ENCODE data around the gene FAM53A.

DNA sequence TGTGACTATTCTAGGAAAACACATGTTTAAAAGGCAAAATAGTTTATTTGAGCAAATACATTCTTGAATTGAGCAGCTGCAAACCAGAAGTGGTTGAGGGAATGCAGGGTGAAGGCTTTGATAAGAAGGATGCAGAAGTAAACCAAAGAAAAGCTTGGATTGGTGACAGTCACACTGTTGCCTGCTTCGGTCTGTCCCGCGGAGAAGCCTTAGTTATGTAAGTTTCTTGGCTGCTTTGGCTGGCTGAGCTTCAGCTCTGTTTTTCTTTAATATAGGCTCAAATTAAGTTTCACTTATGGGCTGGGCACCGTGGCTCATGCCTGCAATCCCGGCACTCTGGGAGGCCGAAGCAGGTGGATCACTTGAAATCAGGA lies 67.6 kb downstream of the FAM53A start:
- TF ChIP-seq, protein P1, sequence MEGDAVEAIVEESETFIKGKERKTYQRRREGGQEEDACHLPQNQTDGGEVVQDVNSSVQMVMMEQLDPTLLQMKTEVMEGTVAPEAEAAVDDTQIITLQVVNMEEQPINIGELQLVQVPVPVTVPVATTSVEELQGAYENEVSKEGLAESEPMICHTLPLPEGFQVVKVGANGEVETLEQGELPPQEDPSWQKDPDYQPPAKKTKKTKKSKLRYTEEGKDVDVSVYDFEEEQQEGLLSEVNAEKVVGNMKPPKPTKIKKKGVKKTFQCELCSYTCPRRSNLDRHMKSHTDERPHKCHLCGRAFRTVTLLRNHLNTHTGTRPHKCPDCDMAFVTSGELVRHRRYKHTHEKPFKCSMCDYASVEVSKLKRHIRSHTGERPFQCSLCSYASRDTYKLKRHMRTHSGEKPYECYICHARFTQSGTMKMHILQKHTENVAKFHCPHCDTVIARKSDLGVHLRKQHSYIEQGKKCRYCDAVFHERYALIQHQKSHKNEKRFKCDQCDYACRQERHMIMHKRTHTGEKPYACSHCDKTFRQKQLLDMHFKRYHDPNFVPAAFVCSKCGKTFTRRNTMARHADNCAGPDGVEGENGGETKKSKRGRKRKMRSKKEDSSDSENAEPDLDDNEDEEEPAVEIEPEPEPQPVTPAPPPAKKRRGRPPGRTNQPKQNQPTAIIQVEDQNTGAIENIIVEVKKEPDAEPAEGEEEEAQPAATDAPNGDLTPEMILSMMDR (IDR thresholded peaks at IDR 0.05) = no peak
- no peak for TF ChIP-seq POLR2A (IDR thresholded peaks at IDR 0.05)
